Measurements from ENCODE around the gene ACTR10.

The ACTR10 gene

DNA sequence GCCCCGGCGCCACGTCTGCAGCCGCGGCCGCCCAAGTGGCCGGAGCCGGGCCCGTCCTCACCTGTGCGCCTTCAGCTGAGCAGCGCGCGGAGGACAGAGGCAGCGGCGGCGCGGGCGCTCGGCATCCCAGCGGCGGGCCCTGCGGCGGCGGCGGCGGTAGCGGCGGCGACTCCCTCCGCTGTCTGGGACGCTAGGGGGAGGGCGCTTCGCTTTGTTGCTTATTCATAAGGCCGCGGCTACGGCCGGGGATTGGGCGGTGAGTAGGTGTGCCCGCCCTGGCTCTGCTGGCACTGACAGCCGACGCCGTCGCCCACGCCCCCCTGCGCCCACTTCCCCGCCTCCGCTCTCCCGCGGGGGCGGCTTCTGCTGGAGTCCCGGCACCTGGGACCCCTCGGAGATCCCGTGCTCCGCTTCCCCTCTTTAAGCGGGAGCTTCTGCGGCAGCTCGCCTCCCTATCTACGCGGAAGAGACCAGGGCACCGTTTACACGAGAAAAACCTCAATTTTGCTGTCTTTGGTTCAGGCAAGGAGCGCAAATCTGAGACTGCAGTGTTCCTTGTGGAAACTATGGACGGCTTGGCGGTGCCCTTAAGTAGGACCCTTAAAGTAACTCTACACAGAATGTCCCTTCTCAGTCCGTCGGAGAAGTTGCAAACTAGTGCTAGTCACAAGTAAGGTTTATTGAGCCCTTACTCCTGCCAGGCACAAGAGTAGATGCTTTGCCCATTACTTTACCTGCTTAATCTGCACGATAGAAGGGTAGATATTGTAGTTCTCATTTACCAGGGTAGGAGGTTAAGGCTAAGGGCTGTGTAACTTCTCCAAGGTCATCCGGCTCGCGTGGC is 47.7 kb upstream of the ACTR10 start, which contains the start of gene ARMH4:
TSS of gene ARMH4 (minus strand) at position 200 of the 844 bp plus-strand sequence. CDS start 12,855 bp downstream, outside the sequence.
- Histone ChIP-seq H3K4me1 (ENCODE audit: control insufficient read depth, insufficient read depth, low read depth, low read length) (peaks cover 4% of the 10 kb centered on the region), H4K8ac (ENCODE audit: low read length) (peak within 1 kb of the TSS; percentile 67), H3K36me3 (ENCODE audit: control insufficient read depth in 1 of 2, insufficient read depth in 2 of 2, low read depth in 1 of 2, low read length in 2 of 2) (no peaks in the 10 kb centered on the region), H3K27ac (ENCODE audit: low read length, poor library complexity, severe bottlenecking) (peak within 1 kb of the TSS; percentile 10), H4K91ac (ENCODE audit: low read length) (peak within 1 kb of the TSS; percentile 70), H2AFZ (ENCODE audit: low read depth, low read length) (peak within 1 kb of the TSS; percentile 96), H3K14ac (ENCODE audit: low read length in 2 of 2) (peak within 1 kb of the TSS in 1 of 2 experiments; percentile 88), H3K9me3 (ENCODE audit: control insufficient read depth, low read length) (no peaks in the 10 kb centered on the region), H3K4me2 (ENCODE audit: low read length, poor library complexity, severe bottlenecking) (peak within 1 kb of the TSS; percentile 81), H3K79me1 (replicated peaks; ENCODE audit: low read length, poor library complexity, severe bottlenecking) (peaks cover 13% of the 10 kb centered on the region), H3K18ac (ENCODE audit: low read depth in 1 of 2, low read length in 2 of 2) (peak within 1 kb of the TSS in 1 of 2 experiments; percentile 91), H3K4ac (ENCODE audit: low read depth in 1 of 2, low read length in 2 of 2) (peak within 1 kb of the TSS in 1 of 2 experiments; percentile 61), H2BK12ac (ENCODE audit: low read length in 2 of 2) (peak within 1 kb of the TSS in 1 of 2 experiments; percentile 25), H2BK5ac (ENCODE audit: low read depth, low read length, poor library complexity, severe bottlenecking) (peak within 1 kb of the TSS; percentile 76), H3K23ac (ENCODE audit: low read length in 2 of 2) (peak within 1 kb of the TSS in 1 of 2 experiments; percentile 94), H3K27me3 (ENCODE audit: control insufficient read depth in 1 of 2, insufficient read depth in 1 of 2, low read length in 2 of 2) (peaks cover 0 to 13% of the 10 kb centered on the region in 2 experiments), H2AK5ac (ENCODE audit: low read length, severe bottlenecking) (no peak within 1 kb of the TSS), H3K9ac (ENCODE audit: low read length) (peak within 1 kb of the TSS; percentile 81), H2BK15ac (ENCODE audit: low read depth, poor library complexity, severe bottlenecking) (peak within 1 kb of the TSS; percentile 20), H2BK120ac (ENCODE audit: low read depth, low read length) (no peak within 1 kb of the TSS), H3K4me3 (ENCODE audit: insufficient read depth in 1 of 2, low read depth in 1 of 2, low read length in 2 of 2) (peak within 1 kb of the TSS; percentile 83 to 98)
- WGBS, result 2% methylated on average over 62 of the region's 70 CpGs
- peak; percentile 86 for DNase-seq

DNA sequence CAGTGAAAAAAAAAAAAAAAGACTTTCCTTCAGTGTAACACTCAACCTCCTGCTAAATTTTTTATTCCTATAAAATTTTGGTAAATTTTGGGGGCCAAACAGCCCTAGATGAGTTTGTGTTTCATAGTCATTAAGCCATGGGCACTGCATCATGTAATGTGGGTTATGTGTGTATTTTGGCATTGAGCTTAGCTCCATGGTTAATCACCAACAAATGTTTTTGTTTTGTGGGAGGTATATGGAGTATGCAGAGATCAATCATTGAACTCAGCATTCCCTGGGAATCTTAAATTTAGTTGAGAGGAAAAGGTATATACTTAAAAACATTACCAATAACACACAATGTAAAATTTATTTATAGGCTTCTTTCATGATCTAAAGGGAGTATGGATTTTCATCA is 39.4 kb upstream of the ACTR10 start:
- H2BK12ac ChIP-seq (ENCODE audit: low read length in 2 of 2), result no peak overlapping the region
- no peaks in the 10 kb centered on the region for H3K79me1 ChIP-seq (replicated peaks; ENCODE audit: low read length, poor library complexity, severe bottlenecking)

DNA sequence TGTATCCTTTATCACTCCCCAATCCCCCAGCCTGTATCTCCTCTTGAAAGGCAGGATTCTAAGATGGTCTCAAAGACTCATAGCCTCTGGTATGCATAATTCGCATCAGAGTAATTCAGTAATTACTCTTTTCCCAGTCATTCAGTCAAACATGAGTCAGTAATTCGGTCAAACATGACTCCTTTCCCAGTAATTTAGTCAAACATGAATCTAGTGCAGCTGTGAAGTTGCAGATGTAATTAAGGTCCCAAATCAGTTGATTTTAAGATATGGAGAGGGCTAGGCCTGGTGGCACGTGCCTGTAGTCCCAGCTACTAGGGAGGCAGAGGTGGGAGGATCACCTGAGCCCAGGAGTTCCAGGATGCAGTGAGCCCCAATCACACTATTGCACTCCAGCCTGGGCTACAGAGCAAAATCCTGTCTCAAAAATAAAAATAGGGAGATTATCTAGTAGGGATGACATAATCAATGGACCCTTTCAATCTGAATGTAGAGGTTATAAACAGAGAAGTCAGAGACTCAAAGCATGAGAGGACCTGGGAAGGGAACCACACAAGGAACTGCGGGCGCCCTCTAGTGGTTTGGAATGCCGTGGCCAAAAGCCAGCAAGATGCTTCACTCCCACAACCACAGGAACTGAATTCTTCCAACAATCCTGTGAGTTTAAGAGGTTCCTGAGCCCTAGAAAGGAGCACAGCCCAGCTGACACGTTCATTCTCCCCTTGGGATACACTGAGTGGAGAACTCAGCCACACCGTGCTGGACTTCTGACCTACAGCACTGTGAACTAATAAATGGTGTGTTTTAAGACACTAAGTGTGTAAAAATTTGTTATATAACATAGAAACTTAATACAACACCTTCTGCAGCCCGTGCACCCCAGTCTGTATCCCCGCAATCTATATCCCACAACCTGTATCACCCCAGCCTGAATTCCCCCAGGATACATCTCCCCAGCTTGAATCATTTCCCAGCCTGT is 33.7 kb upstream of the ACTR10 start:
- Histone ChIP-seq H2BK120ac (ENCODE audit: low read depth, low read length) (no peak overlapping the region), H4K8ac (ENCODE audit: low read length) (no peak overlapping the region), H3K79me1 (replicated peaks; ENCODE audit: low read length, poor library complexity, severe bottlenecking) (no peaks in the 10 kb centered on the region), H2BK5ac (ENCODE audit: low read depth, low read length, poor library complexity, severe bottlenecking) (no peak overlapping the region), H2BK15ac (ENCODE audit: low read depth, poor library complexity, severe bottlenecking) (no peak overlapping the region), H3K23ac (ENCODE audit: low read length in 2 of 2) (no peak overlapping the region), H3K9me3 (ENCODE audit: control insufficient read depth, low read length) (no peaks in the 10 kb centered on the region), H3K4me3 (ENCODE audit: insufficient read depth in 1 of 2, low read depth in 1 of 2, low read length in 2 of 2) (no peak overlapping the region), H3K18ac (ENCODE audit: low read depth in 1 of 2, low read length in 2 of 2) (no peak overlapping the region), H2AK5ac (ENCODE audit: low read length, severe bottlenecking) (peak overlapping the region; percentile 79), H3K4me2 (ENCODE audit: low read length, poor library complexity, severe bottlenecking) (no peak overlapping the region), H2AFZ (ENCODE audit: low read depth, low read length) (no peak overlapping the region), H3K27ac (ENCODE audit: low read length, poor library complexity, severe bottlenecking) (peak overlapping the region; percentile 61), H3K14ac (ENCODE audit: low read length in 2 of 2) (no peak overlapping the region), H4K91ac (ENCODE audit: low read length) (no peak overlapping the region), H3K4ac (ENCODE audit: low read depth in 1 of 2, low read length in 2 of 2) (no peak overlapping the region), H3K9ac (ENCODE audit: low read length) (peak overlapping the region; percentile 73), H3K27me3 (ENCODE audit: control insufficient read depth in 1 of 2, insufficient read depth in 1 of 2, low read length in 2 of 2) (no peaks in the 10 kb centered on the region), H3K4me1 (ENCODE audit: control insufficient read depth, insufficient read depth, low read depth, low read length) (peaks cover 7% of the 10 kb centered on the region), H3K36me3 (ENCODE audit: control insufficient read depth in 1 of 2, insufficient read depth in 2 of 2, low read depth in 1 of 2, low read length in 2 of 2) (no peaks in the 10 kb centered on the region), H2BK12ac (ENCODE audit: low read length in 2 of 2) (no peak overlapping the region)
- peak; percentile 73 for DNase-seq
- WGBS, result 25% methylated on average over 8 of the region's 10 CpGs

More for the DNA sequence above, 39.4 kb upstream of the ACTR10 start:
- no peaks in the 10 kb centered on the region for H3K9me3 ChIP-seq (ENCODE audit: control insufficient read depth, low read length)
- H3K4me1 ChIP-seq (ENCODE audit: control insufficient read depth, insufficient read depth, low read depth, low read length), result no peaks in the 10 kb centered on the region
- no peak overlapping the region for H2AFZ ChIP-seq (ENCODE audit: low read depth, low read length)
- H3K27ac ChIP-seq (ENCODE audit: low read length, poor library complexity, severe bottlenecking), result no peak overlapping the region
- no peak overlapping the region for H3K9ac ChIP-seq (ENCODE audit: low read length)
- no peak overlapping the region for H4K8ac ChIP-seq (ENCODE audit: low read length)
- H3K23ac ChIP-seq (ENCODE audit: low read length in 2 of 2), result no peak overlapping the region
- no peak overlapping the region for H3K4ac ChIP-seq (ENCODE audit: low read depth in 1 of 2, low read length in 2 of 2)
- no peak overlapping the region for H4K91ac ChIP-seq (ENCODE audit: low read length)
- H2BK5ac ChIP-seq (ENCODE audit: low read depth, low read length, poor library complexity, severe bottlenecking), result no peak overlapping the region
- no peaks in the 10 kb centered on the region for H3K27me3 ChIP-seq (ENCODE audit: control insufficient read depth in 1 of 2, insufficient read depth in 1 of 2, low read length in 2 of 2)
- H3K18ac ChIP-seq (ENCODE audit: low read depth in 1 of 2, low read length in 2 of 2), result no peak overlapping the region
- no peaks in the 10 kb centered on the region for H3K36me3 ChIP-seq (ENCODE audit: control insufficient read depth in 1 of 2, insufficient read depth in 2 of 2, low read depth in 1 of 2, low read length in 2 of 2)
- H3K4me3 ChIP-seq (ENCODE audit: insufficient read depth in 1 of 2, low read depth in 1 of 2, low read length in 2 of 2), result no peak overlapping the region
- H3K4me2 ChIP-seq (ENCODE audit: low read length, poor library complexity, severe bottlenecking), result no peak overlapping the region
- H2BK120ac ChIP-seq (ENCODE audit: low read depth, low read length), result no peak overlapping the region
- DNase-seq, result no peak
- H2AK5ac ChIP-seq (ENCODE audit: low read length, severe bottlenecking), result no peak overlapping the region
- no peak overlapping the region for H2BK15ac ChIP-seq (ENCODE audit: low read depth, poor library complexity, severe bottlenecking)
- no peak overlapping the region for H3K14ac ChIP-seq (ENCODE audit: low read length in 2 of 2)
